Lower leg skin (tissue), 3 donors: Measurements from ENCODE around the gene CAMTA1.

Experiments
- CTCF ChIP-seq, 3 donors: fragments of 450-650 bp; IDR thresholded peaks; one replicate each; pipeline ENCODE4 v1.5.1; 2016; ENCODE audit warnings: antibody characterized with exemption in 3 of 3, mild to moderate bottlenecking in 3 of 3, moderate library complexity in 2 of 3
- POLR2A ChIP-seq, 2 donors: fragments of 450-650 bp; IDR thresholded peaks; one replicate each; pipeline ENCODE4 v1.6.1; 2016 to 2017; ENCODE audit warnings: antibody characterized with exemption in 2 of 2, mild to moderate bottlenecking in 1 of 2, moderate library complexity in 1 of 2

GRCh38 chr1:6905790-6906189, 120.5 kb downstream of the CAMTA1 start:
- no peak for TF ChIP-seq CTCF (IDR thresholded peaks at IDR 0.05)
- TF ChIP-seq POLR2A (IDR thresholded peaks at IDR 0.05) = no peak
